Non-pigmented ciliary epithelial cell (primary cell): ENCODE measurements around the gene HNRNPCL2.
"Not testable (repeated sequence)": the region's sequence is repeated elsewhere in the genome, so short reads cannot be mapped to it uniquely, and the experiment has no call there.

ENCODE experiments used
- DNase-seq: peaks from one replicate; pipeline ENCODE4 v3.0.0-alpha.2; 2010; ENCODE audit warnings: low read depth

The HNRNPCL2 gene

DNA sequence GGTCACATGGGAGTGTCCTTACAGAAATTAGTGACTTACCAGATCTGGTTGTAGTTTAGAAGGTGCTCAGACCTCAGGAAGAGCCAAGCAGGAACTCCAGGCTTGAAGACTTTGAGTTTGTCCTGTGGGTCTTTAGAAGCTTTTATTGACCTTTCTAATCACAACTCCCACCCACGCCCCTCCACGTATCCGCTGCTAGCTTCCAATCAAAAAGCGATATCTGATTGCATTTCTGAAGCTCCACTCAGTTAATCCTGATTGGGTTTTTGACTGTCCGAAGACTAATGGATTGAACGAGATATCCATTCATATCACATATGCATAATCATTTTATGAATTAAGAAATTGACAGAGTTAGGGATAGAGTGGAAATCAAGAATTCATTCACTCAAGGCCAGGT, at the start of gene HNRNPCL2:
TSS of gene HNRNPCL2 (minus strand) at position 101 of the 400 bp plus-strand sequence. CDS start 454 bp downstream, outside the sequence.
- DNase-seq = not testable (repeated sequence)

DNA sequence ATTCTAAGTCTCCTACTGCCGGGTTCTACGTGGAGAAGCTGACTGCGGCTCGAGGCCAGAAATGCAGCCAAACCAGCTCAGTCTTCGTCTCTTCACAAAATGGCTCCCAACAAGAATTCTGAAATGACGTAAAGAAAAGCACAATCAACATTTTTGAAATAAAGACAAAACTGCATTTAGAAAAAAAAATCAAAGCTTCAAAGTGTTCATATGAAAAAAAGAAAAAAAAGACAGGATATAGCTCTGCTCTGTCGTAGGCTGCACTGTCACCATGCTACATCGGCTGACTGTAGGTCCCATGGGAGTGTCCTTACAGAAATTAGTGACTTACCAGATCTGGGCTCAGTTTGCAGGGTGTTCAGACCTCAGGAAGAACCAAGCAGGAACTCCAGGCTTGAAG, 48.9 kb upstream of the HNRNPCL2 start, which contains the start of gene HNRNPCL4:
TSS of gene HNRNPCL4 (minus strand) at position 101 of the 400 bp plus-strand sequence. CDS start 164 bp downstream, outside the sequence.
- not testable (repeated sequence) for DNase-seq

DNA sequence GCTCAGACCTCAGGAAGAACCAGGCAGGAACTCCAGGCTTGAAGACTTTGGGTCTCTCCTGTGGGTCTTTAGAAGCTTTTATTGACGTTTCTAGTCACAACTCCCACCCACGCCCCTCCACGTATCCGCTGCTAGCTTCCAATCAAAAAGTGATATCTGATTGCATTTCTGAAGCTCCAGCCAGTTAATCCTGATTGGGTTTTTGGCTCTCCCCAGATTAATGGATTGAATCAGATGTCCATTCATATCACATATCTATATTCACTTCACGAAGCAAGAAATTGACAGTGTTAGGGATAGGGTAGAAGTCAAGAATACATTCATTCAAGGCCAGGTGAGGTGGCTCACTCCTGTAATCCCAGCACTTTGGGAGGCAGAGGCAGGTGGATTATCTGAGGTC, 39.3 kb upstream of the HNRNPCL2 start, which contains the start of gene PRAMEF26:
TSS of gene PRAMEF26 (minus strand) at position 101 of the 400 bp plus-strand sequence. CDS start 2,914 bp downstream, outside the sequence.
- DNase-seq = not testable (repeated sequence)

DNA sequence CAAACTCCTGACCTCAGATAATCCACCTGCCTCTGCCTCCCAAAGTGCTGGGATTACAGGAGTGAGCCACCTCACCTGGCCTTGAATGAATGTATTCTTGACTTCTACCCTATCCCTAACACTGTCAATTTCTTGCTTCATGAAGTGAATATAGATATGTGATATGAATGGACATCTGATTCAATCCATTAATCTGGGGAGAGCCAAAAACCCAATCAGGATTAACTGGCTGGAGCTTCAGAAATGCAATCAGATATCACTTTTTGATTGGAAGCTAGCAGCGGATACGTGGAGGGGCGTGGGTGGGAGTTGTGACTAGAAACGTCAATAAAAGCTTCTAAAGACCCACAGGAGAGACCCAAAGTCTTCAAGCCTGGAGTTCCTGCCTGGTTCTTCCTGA, 46.2 kb downstream of the HNRNPCL2 start, which contains the start of gene PRAMEF25:
TSS of gene PRAMEF25 (plus strand) at position 301 of the 400 bp plus-strand sequence. CDS start 2,920 bp downstream, outside the sequence.
- not testable (repeated sequence) for DNase-seq
